HL-60 (cell line): ENCODE data around the gene UST.

ENCODE experiments used
- CTCF ChIP-seq: IDR thresholded peaks from one replicate; pipeline ENCODE4 v1.5.1; 2011; ENCODE audit warnings: low read length, control low read depth, inconsistent platforms; ENCODE audit not compliant: insufficient read depth
- REST ChIP-seq: IDR thresholded peaks from 2 replicates; pipeline ENCODE4 v1.6.1; 2012; ENCODE audit warnings: low read depth; ENCODE audit not compliant: insufficient replicate concordance

GRCh38 chr6:148866657-148867268, 119.9 kb downstream of the UST start:
- TF ChIP-seq CTCF = no peak
- TF ChIP-seq REST = no peak
